Measurements from ENCODE around the gene KIAA1755.

KIAA1755 gene

GRCh38 chr20:38216746-38217595, 43.6 kb downstream of the KIAA1755 start:
- DNase-seq = no peak

DNA sequence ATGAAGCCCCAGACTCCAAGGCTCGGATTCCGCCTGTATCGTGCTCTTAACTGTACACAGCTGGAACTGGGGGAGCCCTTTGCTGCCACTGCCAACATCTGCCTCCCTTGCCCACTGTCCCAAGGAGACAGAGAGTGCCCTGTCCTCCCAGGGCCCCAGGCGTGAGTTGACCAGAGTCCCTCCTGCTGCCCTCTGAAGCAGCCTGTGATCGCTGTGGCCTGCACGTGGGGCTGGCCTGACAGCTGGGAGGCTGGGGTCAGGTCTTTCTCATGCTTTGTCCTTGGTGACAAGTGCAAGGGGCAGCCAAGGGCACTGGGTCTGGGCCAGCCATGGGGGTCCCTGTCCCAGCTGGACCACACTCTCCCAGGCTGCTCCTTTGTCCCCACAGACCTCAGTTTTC, 44.3 kb downstream of the KIAA1755 start:
- no peak for DNase-seq

- DNase-seq = no peak
Observed at GRCh38 chr20:38215194-38216182, 45.0 kb downstream of the KIAA1755 start.

DNA sequence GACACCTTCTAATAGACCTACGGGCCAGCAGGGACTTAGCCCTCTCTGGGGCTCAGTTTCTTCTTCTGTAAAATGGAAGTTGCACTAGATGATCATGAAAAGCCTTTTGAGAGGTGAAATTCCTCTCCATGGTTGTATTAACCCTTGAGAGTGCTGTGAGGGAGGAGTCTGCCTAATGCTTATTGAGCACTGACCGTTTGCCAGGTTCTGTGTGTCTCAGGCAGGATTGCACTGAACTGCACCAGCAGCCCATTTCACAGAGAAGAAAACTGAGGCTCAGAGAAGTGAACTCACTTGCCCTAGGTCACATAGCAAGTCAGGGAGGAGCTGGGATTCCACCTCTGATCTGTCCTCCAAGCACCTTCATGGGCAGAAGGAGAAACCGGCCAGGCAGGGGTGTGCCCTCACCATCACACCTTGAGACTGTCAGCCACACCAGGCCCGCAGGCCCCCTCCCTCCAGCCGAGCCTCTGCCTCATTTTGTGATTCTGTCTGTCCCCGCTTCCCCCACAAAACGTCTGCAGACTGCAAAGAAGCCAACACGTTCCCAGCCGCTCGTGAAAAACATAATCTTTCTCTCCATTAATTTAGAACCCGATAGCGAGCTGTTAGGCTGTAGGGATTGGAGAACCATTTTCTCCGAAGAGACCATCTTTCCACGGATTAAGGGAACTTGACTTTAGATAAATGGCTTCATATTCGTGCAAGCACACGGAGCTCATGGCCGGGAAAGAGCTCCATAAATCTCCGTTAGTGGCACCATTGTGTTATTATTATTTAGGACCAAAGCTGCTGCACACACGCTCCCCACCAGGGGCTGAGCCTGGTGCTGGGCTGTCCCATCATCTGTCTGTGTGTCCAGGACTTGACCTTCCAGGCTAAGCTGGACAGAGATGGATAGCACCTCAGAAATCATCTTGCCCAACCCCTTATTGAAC, 46.0 kb downstream of the KIAA1755 start:
- DNase-seq = no peak

- DNase-seq = no peak
Observed at GRCh38 chr20:38213607-38213940, 47.0 kb downstream of the KIAA1755 start.

- DNase-seq = no peak
Observed at GRCh38 chr20:38212806-38213606, 47.5 kb downstream of the KIAA1755 start.

DNA sequence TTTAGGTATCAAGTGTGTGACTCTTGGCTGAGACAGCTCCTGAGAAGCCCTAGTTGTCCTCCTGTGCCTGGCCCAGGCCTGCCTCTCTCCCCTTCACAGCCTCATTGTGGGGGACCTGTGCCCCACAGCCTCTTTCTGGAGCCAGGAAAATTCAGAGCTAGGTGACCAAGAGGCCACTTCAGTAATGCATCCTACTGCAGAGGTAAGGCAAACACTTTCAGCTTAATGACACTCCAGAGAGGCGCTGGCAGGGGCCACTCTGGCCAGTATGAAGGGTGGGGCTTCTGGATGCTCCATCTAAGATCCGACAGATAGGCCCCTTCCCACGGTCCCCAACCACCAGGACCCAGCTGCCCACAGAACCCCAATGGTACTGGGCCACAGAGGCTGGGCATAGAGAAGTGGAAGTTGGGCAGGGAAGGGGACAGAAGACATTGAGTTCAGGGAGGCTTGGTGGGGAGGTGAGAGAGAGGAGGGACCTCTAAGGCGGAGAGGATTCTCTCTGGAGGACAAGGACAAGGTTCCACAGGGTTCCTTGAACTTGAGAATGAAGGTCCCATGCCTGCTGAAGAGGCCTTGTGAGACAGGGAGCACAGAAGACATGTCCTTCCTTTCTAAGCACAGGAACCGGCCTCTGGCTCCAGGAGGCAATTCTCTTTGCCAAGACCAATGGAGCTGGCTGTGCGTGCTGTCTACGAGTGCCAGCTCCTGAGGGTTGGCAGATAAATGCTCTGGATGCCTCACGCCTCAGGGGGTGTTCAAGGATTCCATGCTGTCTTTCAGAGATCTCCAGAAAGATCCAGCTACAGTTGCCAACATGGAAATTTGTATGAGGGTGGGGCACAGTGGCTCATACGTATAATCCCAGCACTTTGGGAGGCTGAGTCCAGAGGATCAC, 49.1 kb downstream of the KIAA1755 start:
- no peak for DNase-seq

- DNase-seq = no peak
Observed at GRCh38 chr20:38210741-38211140, 49.8 kb downstream of the KIAA1755 start.

- DNase-seq = no peak
Observed at GRCh38 chr20:38209736-38210405, 50.7 kb downstream of the KIAA1755 start.

DNA sequence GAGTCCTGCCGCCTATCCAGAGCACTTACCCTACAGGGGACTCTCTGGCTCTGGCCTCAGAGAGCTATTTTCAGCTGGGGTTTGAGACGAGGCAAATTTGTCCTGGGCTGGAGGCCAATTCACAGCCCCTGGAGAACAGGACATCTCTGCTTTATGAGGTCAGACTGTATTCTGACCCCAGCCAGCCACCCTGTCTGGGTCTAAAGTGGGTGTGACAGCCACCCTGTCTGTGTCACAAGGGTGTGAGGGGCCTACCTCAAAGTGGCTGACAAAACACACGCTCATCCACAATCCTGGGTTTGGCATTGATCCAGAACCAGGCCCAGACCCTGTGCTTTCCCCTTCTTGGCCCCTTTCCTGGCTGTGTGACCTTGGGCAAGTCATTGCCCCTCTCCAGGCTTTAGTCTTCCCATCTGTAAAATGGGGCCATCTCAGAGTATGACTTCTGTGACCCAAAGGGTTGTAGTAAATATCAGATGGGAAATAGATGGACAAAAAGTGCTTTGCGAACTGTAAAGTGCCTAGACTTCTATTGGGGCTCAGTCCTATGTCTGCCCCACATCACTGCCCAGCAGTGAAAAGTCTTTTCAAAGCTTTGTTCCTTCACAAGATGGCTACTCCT, 51.4 kb downstream of the KIAA1755 start:
- no peak for DNase-seq

DNA sequence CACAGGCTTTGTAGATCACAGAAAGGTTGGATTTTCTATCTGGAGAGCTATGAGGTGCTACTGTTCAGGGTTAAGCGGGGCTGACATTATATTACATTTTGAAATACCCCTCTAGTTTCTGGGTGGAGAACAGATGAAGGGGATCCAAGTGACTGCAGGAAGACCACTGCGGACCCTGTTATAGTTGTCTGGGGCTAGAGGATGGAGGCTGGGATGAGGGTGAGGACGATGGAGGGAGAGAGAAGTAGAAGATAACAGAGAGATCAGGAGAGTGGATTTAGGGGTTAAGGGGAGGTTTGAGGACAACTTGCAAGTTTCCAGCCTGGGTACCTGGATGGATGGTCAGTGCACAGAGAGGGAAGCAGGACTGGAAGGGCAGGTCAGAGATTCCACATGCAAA, 52.0 kb downstream of the KIAA1755 start:
- no peak for DNase-seq

DNA sequence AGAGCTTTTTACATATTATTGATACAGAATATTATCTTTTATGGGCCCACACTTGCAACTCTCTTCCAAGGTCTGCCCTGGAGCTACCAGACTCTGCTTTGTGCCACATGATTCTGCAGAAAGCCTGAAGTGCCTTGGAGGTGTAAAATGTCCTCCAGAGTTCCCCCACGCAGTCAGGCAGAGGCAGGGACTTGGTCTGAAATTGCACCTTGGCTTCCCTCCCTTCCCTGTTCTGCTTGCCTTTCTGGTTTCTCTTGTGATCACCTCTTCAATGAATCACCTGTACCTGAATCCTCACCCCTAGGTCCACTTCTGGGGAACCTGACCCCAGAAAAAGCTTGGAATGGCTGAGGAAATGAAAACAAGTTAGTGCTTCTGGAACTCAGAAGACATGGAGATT, 52.4 kb downstream of the KIAA1755 start:
- no peak for DNase-seq

- no peak for DNase-seq
Observed at GRCh38 chr20:38207621-38208020, 52.9 kb downstream of the KIAA1755 start.

- no peak for DNase-seq
Observed at GRCh38 chr20:38205001-38205400, 55.5 kb downstream of the KIAA1755 start.

GRCh38 chr20:38203981-38204357, 56.6 kb downstream of the KIAA1755 start:
- no peak for DNase-seq

DNA sequence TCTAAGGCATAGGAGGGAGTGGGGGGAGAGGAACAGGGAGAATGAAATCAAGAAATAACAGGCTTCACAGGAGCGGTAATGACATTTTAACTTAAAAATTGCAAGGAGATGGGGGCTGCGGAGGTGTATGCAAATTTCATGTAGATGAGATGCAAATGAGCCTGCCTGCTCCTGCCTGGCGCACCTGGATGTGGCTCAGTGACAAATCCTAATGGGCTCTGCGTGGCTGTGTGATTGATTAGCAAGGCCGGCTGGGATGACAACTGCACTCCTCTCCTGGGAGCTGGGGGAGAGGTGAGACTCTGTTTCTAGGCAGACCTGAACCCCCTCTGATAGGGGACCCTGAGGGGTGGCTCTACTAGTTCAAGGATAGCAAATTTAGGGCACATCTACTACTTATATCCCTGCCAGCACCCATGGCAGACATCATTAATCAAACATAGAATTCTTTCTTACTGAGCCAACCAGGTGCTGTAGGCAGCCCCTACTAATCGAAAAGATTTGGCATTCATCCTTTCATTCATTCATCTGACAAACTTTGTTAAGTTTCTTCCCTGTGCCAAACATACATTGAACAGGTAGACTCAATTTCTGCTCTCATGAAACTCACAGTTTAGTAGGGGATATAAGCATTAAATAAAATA, 57.1 kb downstream of the KIAA1755 start:
- no peak for DNase-seq

DNA sequence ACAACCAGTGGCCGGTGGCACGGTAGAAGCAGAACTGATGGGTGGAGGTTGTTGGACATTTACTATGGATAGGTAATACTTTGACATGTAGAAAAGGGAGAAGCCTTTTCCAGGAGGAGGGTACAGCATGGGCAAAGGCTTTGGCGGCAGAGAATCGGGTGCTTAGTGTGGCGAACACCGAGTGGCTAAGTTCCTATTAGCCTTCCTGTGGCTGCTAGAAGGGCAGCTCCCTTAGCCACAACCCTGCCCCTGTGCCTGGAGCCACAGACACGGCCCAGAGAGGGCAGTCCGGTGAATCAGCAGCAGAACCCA, 57.6 kb downstream of the KIAA1755 start:
- no peak for DNase-seq

DNA sequence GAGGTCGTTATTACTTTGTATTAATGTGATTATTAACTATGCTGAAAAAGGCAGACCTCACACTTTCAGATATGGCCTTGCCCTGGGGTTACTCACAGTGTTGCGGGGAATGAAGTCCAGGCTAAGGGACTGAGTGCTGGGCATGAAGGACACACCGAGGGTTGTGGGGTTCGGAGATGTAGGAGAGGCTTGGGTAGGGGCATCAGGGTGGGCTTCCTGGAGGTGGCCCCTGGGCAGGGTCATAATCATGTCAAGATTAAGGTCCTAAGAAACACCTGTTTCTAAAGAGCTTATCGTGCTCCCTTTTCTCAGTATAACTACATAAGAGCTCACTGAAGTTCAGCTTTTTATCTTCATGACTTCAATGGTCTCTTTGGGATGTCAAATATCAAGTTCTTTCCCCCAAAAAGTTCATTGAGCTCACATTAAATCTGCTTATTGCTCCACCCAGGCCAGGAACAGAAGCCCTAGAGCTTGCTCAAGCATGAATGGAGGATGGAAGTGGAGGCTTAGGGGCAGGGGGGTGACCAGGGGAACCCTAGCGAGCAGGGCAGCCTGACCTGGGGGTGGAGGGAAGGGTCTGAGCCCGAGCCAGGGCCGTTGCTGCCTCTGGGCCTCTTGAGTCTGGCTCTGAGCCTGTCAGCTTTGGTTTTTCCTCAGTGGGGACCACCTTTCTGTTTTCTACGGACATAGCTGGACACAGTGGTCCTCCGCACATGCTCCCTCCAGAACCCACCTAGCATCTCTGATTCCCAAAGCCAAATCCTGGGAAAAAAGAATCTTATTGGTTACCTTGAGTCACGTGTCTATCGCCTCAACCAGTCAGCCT, 58.2 kb downstream of the KIAA1755 start:
- no peak for DNase-seq

Data from fibroblast of skin of abdomen (primary cell).